Measurements from ENCODE around the gene TP73.

- TF ChIP-seq EZH2 (IDR thresholded peaks at IDR 0.05; ENCODE audit: low read depth), result no peak
- no peak for TF ChIP-seq CTCF (conservative IDR thresholded peaks at IDR 0.05)
Observed at GRCh38 chr1:3603156-3603555, 49.2 kb upstream of the TP73 start.
